ENCODE measurements around the gene GOLGA6L6. TPM values are rescaled to one million over a fixed set of nuclear protein-coding genes. Genes with fewer than 3 reads are reported as not detected.

Gene GOLGA6L6, protein sequence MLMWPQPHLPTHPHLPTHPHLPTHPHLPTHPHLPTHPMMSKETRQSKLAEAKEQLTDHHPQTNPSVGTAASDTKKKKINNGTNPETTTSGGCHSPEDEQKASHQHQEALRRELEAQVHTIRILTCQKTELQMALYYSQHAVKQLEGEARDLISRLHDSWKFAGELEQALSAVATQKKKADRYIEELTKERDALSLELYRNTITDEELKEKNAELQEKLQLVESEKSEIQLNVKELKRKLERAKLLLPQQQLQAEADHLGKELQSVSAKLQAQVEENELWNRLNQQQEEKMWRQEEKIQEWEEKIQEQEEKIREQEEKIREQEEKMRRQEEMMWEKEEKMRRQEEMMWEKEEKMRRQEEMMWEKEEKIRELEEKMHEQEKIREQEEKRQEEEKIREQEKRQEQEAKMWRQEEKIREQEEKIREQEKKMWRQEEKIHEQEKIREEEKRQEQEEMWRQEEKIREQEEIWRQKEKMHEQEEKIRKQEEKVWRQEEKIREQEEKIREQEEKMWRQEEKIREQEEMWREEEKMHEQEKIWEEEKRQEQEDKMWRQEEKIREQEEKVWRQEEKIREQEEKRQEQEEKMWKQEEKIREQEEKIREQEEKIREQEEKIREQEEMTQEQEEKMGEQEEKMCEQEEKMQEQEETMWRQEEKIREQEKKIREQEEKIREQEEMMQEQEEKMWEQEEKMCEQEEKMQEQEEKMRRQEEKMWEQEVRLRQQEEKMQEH
- total RNA-seq, result not detected in 2 replicates

DNA sequence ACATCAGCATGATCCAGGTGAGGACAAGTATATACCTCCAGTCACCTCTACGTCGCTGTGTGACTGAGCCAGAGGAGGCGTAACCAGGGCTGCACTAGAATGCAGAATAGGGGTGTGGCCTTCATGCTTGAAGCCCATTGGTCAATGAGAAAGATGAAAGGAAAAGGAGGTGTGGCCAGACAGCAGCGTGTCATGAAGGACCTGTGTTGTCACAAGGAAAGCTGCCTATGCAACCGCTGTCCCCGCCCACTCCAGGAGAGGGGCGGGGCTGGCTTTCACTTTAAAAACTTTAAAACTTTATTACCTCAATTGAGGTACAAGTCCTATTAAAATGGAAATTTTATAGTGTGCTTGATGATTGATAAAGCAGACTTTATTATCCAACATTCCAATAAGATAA is at the start of gene GOLGA6L6:
TSS of gene GOLGA6L6 (minus strand) at position 101 of the 400 bp plus-strand sequence. CDS start at position 10, 91 bp downstream.

Small RNA genes lying within 50 kb of the gene (small RNA-seq; reads per million reads assigned to genes)
- not detected for gene RN7SL759P
